CD1c-positive myeloid dendritic cell (primary cell): ENCODE measurements around the gene BTC.
"Not testable (repeated sequence)": the region's sequence is repeated elsewhere in the genome, so short reads cannot be mapped to it uniquely, and the experiment has no call there.

Experiments used
- DNase-seq: peaks from one replicate; pipeline ENCODE4 v3.0.0-alpha.2; 2016; ENCODE audit errors: extremely low spot score

Gene BTC

DNA sequence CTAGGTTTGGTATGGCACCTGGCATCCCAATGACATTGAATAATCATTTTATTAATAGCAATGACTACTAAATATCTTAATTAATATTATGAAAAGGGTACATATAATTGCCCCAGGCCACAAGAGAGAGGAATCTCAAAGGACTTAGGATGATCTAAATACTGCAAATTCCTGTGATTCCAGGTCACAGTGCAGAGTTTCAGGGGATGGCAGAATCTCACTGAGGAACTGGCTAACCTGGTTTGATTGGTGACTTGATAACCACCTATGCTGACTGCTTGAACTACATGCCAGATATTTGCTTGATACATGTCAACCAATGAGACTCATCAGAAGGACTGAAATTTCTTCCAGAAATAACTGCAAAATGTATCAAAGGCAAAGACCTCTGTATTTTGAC lies 37.2 kb downstream of the BTC start:
- no peak for DNase-seq

GRCh38 chr4:74755486-74755885 lies 38.8 kb downstream of the BTC start:
- DNase-seq, result no peak

DNA sequence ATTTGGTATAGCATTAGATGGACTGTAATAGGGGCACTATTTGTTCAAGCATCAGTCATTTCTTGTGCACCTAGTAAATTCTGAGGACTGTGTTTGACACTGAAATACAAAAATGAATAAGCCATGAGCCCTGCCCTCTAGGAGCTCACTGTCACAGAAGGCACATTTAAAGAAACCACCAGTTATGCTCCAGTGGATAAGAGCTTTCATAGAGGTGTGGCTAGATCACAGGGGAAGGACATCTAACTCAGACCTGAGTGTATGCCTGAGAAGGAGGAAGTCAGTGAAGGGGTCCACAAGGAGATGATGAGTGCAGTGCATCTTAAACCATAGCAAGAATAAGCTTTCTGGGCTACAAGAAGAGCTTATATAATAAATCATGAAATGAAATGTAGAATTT lies 40.1 kb downstream of the BTC start:
- DNase-seq, result no peak

DNA sequence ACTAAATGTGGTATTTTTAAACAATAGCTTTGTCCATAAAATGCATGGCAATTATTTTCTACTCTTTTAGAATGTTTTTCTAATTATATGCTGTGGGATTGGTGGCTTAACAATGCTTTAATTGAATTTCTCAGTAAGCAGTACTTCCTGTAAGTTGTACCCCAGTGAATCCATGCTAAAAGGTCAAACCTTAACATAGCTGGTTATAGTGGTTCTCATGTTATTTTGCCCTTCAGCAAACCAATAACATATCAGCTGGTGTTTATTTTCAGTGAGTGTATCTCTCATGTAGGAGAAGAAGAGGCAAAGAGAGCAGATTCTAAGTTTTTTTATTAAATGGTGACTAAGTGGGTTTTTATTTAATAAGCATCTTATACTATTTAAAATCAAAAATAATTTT lies 41.5 kb downstream of the BTC start:
- no peak for DNase-seq

- DNase-seq, result no peak
Observed at GRCh38 chr4:74751856-74752255, 42.5 kb downstream of the BTC start.

DNA sequence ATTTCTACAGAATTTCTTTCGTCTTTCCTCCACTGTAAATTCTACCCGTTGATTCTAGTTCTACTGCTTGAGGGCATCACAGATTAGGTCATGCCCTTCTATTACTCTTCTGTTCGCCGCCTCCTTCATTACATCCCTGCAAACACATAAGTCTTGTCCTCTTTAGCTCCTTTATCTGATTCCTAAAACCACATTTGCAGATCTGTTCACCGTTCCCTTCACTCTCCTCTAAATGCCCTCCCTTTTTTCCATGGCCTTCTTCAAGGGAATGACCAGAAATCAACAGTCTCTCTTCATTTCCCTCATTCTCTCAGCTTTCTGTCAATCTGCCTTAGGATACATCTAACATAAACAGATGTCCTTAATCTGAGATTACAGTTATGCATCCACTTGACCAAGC lies 43.1 kb downstream of the BTC start:
- no peak for DNase-seq

DNA sequence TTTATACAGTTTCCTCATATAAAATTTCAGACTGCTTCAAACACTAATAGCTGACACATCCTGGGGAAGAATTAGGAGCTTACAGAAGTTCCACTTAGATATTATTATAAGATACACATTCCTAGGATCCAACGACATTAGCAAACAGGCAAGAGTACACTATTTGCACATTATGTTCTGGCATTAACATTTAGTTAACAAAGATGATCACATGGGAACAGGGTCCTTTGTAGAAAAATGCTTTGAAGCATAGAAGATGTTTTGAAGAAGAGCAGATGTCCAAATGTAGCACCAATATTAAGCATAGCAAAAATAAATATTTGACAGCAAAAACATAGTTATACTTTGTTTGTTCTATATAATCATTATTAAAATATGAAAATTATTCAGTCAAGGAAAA lies 52.1 kb downstream of the BTC start:
- no peak for DNase-seq

DNA sequence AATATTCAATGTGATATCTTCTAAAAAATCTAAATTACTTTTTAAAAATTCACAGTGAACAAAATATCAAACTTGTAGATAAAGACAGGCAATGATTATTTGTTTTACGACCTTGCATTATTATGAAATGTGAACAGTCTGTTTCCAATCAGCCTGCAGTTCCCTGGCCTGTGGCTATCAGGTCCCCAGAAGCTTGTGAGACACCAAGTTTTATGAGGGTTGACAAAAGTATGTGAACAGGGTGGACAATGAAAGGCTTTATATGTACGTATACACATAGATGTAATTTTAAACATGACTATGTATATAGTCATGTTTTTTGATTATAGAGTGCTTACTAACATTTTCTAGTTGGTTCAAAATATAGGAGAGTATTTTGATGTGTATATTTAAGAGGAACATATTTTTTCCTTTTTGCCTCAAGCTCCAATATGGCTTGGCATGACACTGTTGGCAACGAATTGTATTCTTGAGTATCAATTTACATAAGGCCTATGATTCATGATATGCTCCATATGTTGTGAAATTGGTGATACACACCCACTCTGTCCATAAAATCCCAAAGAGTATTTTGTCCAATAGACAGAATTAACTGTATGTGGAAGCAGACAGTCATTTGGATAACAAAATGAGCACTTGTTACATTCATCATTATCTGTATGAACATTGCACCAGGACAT lies 55.7 kb downstream of the BTC start:
- DNase-seq, result no peak

DNA sequence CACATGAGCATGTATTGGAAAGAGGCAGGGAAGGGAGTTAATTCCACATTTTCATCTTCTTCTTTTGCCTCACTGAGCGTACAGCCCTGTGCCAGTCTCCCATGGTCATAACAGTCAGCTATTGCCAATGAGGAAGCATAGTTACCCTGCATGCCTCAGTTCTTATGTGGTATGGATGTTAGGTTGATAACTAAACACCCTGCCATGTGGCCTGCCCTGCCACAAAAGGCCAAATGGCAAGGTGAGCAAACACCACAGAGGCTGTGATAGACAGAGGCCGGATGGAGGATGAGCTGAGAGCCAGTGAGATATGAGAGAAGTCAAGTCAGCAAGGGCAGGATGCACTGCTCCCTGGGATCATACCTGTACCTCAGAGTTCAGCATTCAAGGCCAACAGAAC lies 59.3 kb downstream of the BTC start:
- DNase-seq, result no peak

DNA sequence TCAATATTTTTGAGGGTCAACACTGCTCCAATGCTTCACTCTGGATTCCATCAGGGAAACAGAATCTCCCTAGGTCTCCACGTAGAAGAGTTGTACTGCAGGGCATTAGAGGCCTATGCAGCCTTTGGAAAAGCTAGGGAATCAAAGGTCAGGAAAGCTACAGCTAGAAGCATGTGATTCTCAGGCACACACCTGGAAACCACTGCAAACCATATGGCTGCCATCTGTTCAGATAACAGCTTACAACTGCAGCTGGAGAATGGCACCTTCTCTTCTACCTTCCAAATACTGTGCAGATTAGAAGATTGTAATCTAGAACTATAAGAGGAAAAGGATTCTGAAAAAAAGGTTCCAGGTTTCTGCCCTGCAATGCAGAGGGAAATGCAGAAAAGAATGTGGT lies 60.6 kb downstream of the BTC start:
- no peak for DNase-seq

DNA sequence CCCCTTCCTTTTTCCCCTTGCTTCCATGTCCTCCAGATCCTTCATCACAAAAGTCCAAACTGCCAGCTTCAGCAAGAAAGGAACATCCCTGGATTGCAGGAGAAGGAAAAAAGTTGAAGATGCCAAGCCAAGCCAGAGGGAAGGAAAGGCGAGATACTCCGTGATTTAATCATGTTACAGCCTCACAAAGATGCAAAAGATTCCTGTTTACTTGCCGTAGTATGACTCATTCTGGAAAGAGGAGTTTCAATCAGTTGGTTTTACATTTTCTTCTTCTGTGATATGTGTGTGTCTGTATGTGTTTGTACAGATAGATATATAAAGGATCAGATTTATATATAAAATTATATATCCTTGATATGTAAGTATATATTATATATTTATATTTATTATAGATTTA lies 69.3 kb downstream of the BTC start:
- no peak for DNase-seq

GRCh38 chr4:74716436-74716765 lies 77.9 kb downstream of the BTC start:
- no peak for DNase-seq

- no peak for DNase-seq
Observed at GRCh38 chr4:74715706-74716435, 78.5 kb downstream of the BTC start.

GRCh38 chr4:74714611-74715130 lies 79.7 kb downstream of the BTC start:
- no peak for DNase-seq

GRCh38 chr4:74708135-74708534 lies 86.2 kb downstream of the BTC start:
- not testable (repeated sequence) for DNase-seq
